OCI-LY3 (cell line): Measurements from ENCODE around the gene CREB5.

Experiments
- H2AFZ ChIP-seq: fragments of 200-600, 300-600 bp; shearing (Covaris generic); 2 replicates; pipeline ENCODE4 v1.6.0; 2014; ENCODE audit warnings: antibody characterized with exemption, low read depth, low read length
- H3K27ac ChIP-seq: fragments of 200-600, 300-600 bp; sonication (generic); 2 replicates; pipeline ENCODE4 v1.5.1; 2014; ENCODE audit warnings: mild to moderate bottlenecking, low read length, moderate library complexity, mixed read lengths
- H3K27me3 ChIP-seq: fragments of 200-600, 300-600 bp; sonication (generic); 2 replicates; pipeline ENCODE4 v1.6.1; 2014; ENCODE audit warnings: low read depth, low read length, mixed read lengths
- H3K36me3 ChIP-seq: fragments of 200-600, 300-600 bp; sonication (generic); replicated peaks from 2 replicates; pipeline ENCODE3; 2014; ENCODE audit warnings: low read depth, low read length, mixed read lengths
- H3K4me1 ChIP-seq: fragments of 300-600, 200-600 bp; sonication (generic); 2 replicates; pipeline ENCODE4 v1.6.1; 2014; ENCODE audit warnings: low read length, mixed read lengths
- H3K4me2 ChIP-seq: fragments of 200-600, 300-600 bp; sonication (generic); 2 replicates; pipeline ENCODE4 v1.6.1; 2014; ENCODE audit warnings: low read length, mixed read lengths
- H3K4me3 ChIP-seq: fragments of 300-600, 200-600 bp; sonication (generic); 2 replicates; pipeline ENCODE4 v1.5.1; 2014; ENCODE audit warnings: antibody characterized with exemption, mild to moderate bottlenecking, low read length, moderate library complexity
- H3K79me2 ChIP-seq: fragments of 300-600, 200-600 bp; shearing (Covaris generic); 2 replicates; pipeline ENCODE4 v1.6.1; 2014; ENCODE audit warnings: mild to moderate bottlenecking, low read length, mixed read lengths
- H3K9ac ChIP-seq: fragments of 300-600, 200-600 bp; shearing (Covaris generic); 2 replicates; pipeline ENCODE4 v1.6.0; 2014; ENCODE audit warnings: mild to moderate bottlenecking, low read length, moderate library complexity
- H3K9me3 ChIP-seq: fragments of 200-600, 300-600 bp; shearing (Covaris generic); 2 replicates; pipeline ENCODE4 v1.6.1; 2014; ENCODE audit warnings: low read length, mixed read lengths; ENCODE audit not compliant: insufficient read depth
- H4K20me1 ChIP-seq: fragments of 200-600, 300-600 bp; sonication (generic); 2 replicates; pipeline ENCODE4 v1.6.1; 2016; ENCODE audit warnings: low read length, mixed read lengths; ENCODE audit not compliant: insufficient read depth
- CTCF ChIP-seq: fragments of 200-600, 300-600 bp; sonication (generic); IDR thresholded peaks from 2 replicates; pipeline ENCODE4 v1.5.1; 2014; ENCODE audit warnings: antibody characterized with exemption, low read length, low read depth
- EZH2phosphoT487 ChIP-seq: fragments of 200-600 bp; shearing (Covaris generic); IDR thresholded peaks from 2 replicates; pipeline ENCODE4 v1.6.1; 2018; ENCODE audit warnings: antibody characterized with exemption, mixed run types, low read depth

The CREB5 gene

GRCh38 chr7:28671526-28671925 lies 259.2 kb downstream of the CREB5 start:
- no peaks in the 10 kb centered on the region for H3K79me2 ChIP-seq
- no peak overlapping the region for H2AFZ ChIP-seq
- no peaks in the 10 kb centered on the region for H3K9me3 ChIP-seq
- no peaks in the 10 kb centered on the region for H3K27me3 ChIP-seq
- H3K4me1 ChIP-seq = no peaks in the 10 kb centered on the region
- no peaks in the 10 kb centered on the region for H4K20me1 ChIP-seq
- no peak overlapping the region for H3K4me3 ChIP-seq
- no peak overlapping the region for H3K27ac ChIP-seq
- TF ChIP-seq CTCF = no peak
- TF ChIP-seq EZH2phosphoT487 = no peak
- no peak overlapping the region for H3K9ac ChIP-seq
- no peaks in the 10 kb centered on the region for H3K36me3 ChIP-seq
- H3K4me2 ChIP-seq = no peak overlapping the region

GRCh38 chr7:28672397-28672797 lies 260.1 kb downstream of the CREB5 start:
- Histone ChIP-seq H4K20me1 (no peaks in the 10 kb centered on the region), H3K36me3 (no peaks in the 10 kb centered on the region), H3K4me1 (no peaks in the 10 kb centered on the region), H3K9ac (no peak overlapping the region), H3K9me3 (no peaks in the 10 kb centered on the region), H3K79me2 (no peaks in the 10 kb centered on the region), H3K4me2 (no peak overlapping the region), H2AFZ (no peak overlapping the region), H3K4me3 (no peak overlapping the region), H3K27ac (no peak overlapping the region), H3K27me3 (no peaks in the 10 kb centered on the region)
- no peak for TF ChIP-seq CTCF

GRCh38 chr7:28674359-28674782 lies 262.1 kb downstream of the CREB5 start:
- no peak overlapping the region for H2AFZ ChIP-seq
- H3K9ac ChIP-seq = no peak overlapping the region
- no peaks in the 10 kb centered on the region for H4K20me1 ChIP-seq
- TF ChIP-seq CTCF = no peak
- TF ChIP-seq EZH2phosphoT487 = no peak
- H3K4me1 ChIP-seq = no peaks in the 10 kb centered on the region
- H3K79me2 ChIP-seq = no peaks in the 10 kb centered on the region
- no peaks in the 10 kb centered on the region for H3K9me3 ChIP-seq
- H3K27ac ChIP-seq = no peak overlapping the region
- no peaks in the 10 kb centered on the region for H3K27me3 ChIP-seq
- no peaks in the 10 kb centered on the region for H3K36me3 ChIP-seq
- H3K4me2 ChIP-seq = no peak overlapping the region
- no peak overlapping the region for H3K4me3 ChIP-seq

GRCh38 chr7:28675429-28675828 lies 263.1 kb downstream of the CREB5 start:
- H3K4me1 ChIP-seq = no peaks in the 10 kb centered on the region
- no peaks in the 10 kb centered on the region for H4K20me1 ChIP-seq
- H3K79me2 ChIP-seq = no peaks in the 10 kb centered on the region
- TF ChIP-seq EZH2phosphoT487 = no peak
- no peak overlapping the region for H3K4me3 ChIP-seq
- no peak overlapping the region for H3K27ac ChIP-seq
- no peak overlapping the region for H2AFZ ChIP-seq
- H3K36me3 ChIP-seq = no peaks in the 10 kb centered on the region
- H3K27me3 ChIP-seq = no peaks in the 10 kb centered on the region
- no peak overlapping the region for H3K4me2 ChIP-seq
- no peak overlapping the region for H3K9ac ChIP-seq
- no peaks in the 10 kb centered on the region for H3K9me3 ChIP-seq

- TF ChIP-seq EZH2phosphoT487 (no peak), CTCF (no peak)
- Histone ChIP-seq H3K4me2 (no peak overlapping the region), H4K20me1 (no peaks in the 10 kb centered on the region), H3K79me2 (no peaks in the 10 kb centered on the region), H3K4me3 (no peak overlapping the region), H2AFZ (no peak overlapping the region), H3K27me3 (peaks cover 4% of the 10 kb centered on the region; the same call in 1 of the 2 replicates), H3K9me3 (no peaks in the 10 kb centered on the region), H3K27ac (no peak overlapping the region), H3K4me1 (no peaks in the 10 kb centered on the region), H3K36me3 (no peaks in the 10 kb centered on the region), H3K9ac (no peak overlapping the region)
Measured at GRCh38 chr7:28677668-28678067, 265.4 kb downstream of the CREB5 start.
